Kidney (tissue), 14 donors: ENCODE measurements around the gene KIF5C. TPM values are rescaled to one million over a fixed set of nuclear protein-coding genes. Genes with fewer than 3 reads are reported as not detected.

Source experiments
- DNase-seq, 5 donors: peaks; one replicate each; pipeline ENCODE4 v3.0.0-alpha.2; 2013 to 2020
- FAIRE-seq: peaks from 2 replicates; lab custom pipeline; 2012; peaks lifted over from hg19 to GRCh38; lab: Jason Lieb, UNC
- H3K27ac ChIP-seq, 2 donors: one replicate each; pipeline ENCODE4 v1.7.0; 2013; ENCODE audit warnings: low read depth in 2 of 2, low read length in 2 of 2, inconsistent platforms in 1 of 2
- H3K27me3 ChIP-seq: one replicate; pipeline ENCODE4 v1.7.1; 2013; ENCODE audit warnings: low read length, inconsistent platforms; ENCODE audit not compliant: control insufficient read depth, insufficient read depth
- H3K36me3 ChIP-seq, 3 donors: one replicate each; pipeline versions ENCODE4 v1.7.0 to v1.7.1; 2013; ENCODE audit warnings: low read length in 3 of 3, control low read depth in 1 of 3, inconsistent platforms in 1 of 3; ENCODE audit not compliant: insufficient read depth in 3 of 3, control insufficient read depth in 2 of 3
- H3K4me1 ChIP-seq, 3 donors: one replicate each; pipeline versions ENCODE4 v1.7.0 to v1.7.1; 2013; ENCODE audit warnings: low read length in 3 of 3, inconsistent platforms in 1 of 3, low read depth in 1 of 3; ENCODE audit not compliant: control insufficient read depth in 2 of 3, insufficient read depth in 2 of 3
- H3K4me3 ChIP-seq, 3 donors: one replicate each; pipeline versions ENCODE4 v1.7.0 to v1.8.1; 2013; ENCODE audit warnings: low read length in 3 of 3, control low read depth in 1 of 3, inconsistent platforms in 1 of 3
- H3K9ac ChIP-seq, 3 donors: one replicate each; pipeline versions ENCODE4 v1.7.0 to v1.7.1; 2013; ENCODE audit warnings: low read length in 3 of 3, control low read depth in 1 of 3, inconsistent platforms in 1 of 3
- H3K9me3 ChIP-seq, 3 donors: one replicate each; pipeline versions ENCODE4 v1.7.0 to v1.7.1; 2013; ENCODE audit warnings: low read length in 3 of 3, control low read depth in 1 of 3, inconsistent platforms in 1 of 3; ENCODE audit not compliant: control insufficient read depth in 2 of 3, insufficient read depth in 1 of 3
- intact Hi-C: fragments of 100-400 bp; cut with DNase I; formaldehyde crosslinking; loops from one replicate; pipeline ENCODE4 v1.11.1; 2022
- polyA plus RNA-seq: library from polyadenylated mRNA; stranded (reverse); fragments of 350-450 nt; fragmentation: Illumina TruSeq; extraction: RNeasy Lipid Tissue Mini Kit (QIAGEN cat#74804); gene quantifications from one replicate; pipeline ENCODE4 v1.2.3, GENCODE V29; 2014; ENCODE audit warnings: low read depth, low replicate concordance; ENCODE audit not compliant: insufficient read depth
- total RNA-seq: library from RNA; stranded (reverse); fragmentation: NEBNext Ultra II Directional; extraction: Animal tissue kit (Norgen Biotek cat#: 25700); gene quantifications from one replicate; pipeline ENCODE4 v1.2.1, GENCODE V29; 2021
- TF ChIP-seq, protein P1 (sequence below): IDR thresholded peaks from 3 replicates; pipeline ENCODE4 v1.5.1; 2012; ENCODE audit warnings: mild to moderate bottlenecking, moderate library complexity, borderline replicate concordance; ENCODE audit not compliant: insufficient read depth; ENCODE audit errors: extremely low read depth
- donor health status: control.
- donor health status: control.
- donor health status: control.
- donor health status: control.
- donor health status: control.
- donor health status: DM: yes; HTN: yes; CAD: no.
- donor health status: Normal renal cell carcinoma (clear cell type).

KIF5C gene
- total and polyA plus RNA-seq, 2 donors from 2014 or later, result 1.0 to 3.6 TPM

DNA sequence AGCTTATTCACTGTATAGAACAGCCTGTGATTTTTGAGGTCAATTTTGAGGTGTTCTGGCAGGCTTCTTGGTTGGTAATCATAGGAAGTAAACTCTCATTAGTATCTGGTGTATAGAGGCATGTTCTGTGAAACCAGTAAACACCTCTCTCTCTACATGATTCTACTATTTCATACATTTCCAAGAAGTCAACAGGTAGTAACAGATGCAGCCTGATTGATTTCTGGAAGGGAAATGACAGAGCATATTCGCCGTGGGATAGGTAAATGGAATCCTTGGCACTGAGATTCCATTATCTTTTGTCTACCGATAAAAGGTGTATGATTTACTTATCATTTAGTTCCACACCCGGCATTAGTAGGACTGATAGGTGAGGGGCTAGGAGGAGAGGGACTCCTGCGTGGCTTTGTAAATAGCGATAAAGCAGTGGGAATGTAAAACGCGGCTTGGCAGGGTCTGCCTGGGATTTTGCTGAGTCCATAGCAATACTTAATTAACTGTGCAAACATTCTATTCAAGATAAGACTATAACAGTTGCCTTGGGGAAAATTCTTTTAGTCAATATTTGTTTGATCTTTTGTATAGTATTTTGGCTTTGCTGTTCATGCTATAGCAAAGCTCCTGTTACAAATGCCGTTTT lies 195.8 kb downstream of the KIF5C start:
- H3K4me3 ChIP-seq, result no peak overlapping the region
- peaks cover 0 to 5% (median 0%) of the 10 kb centered on the region in 3 donors for H3K4me1 ChIP-seq
- no peak overlapping the region for H3K9ac ChIP-seq
- TF ChIP-seq, protein P1, sequence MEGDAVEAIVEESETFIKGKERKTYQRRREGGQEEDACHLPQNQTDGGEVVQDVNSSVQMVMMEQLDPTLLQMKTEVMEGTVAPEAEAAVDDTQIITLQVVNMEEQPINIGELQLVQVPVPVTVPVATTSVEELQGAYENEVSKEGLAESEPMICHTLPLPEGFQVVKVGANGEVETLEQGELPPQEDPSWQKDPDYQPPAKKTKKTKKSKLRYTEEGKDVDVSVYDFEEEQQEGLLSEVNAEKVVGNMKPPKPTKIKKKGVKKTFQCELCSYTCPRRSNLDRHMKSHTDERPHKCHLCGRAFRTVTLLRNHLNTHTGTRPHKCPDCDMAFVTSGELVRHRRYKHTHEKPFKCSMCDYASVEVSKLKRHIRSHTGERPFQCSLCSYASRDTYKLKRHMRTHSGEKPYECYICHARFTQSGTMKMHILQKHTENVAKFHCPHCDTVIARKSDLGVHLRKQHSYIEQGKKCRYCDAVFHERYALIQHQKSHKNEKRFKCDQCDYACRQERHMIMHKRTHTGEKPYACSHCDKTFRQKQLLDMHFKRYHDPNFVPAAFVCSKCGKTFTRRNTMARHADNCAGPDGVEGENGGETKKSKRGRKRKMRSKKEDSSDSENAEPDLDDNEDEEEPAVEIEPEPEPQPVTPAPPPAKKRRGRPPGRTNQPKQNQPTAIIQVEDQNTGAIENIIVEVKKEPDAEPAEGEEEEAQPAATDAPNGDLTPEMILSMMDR, result no peak
- intact Hi-C loops, result no loop called here
- no peak overlapping the region for H3K27ac ChIP-seq
- DNase-seq (no peak), FAIRE-seq (no peak)
- no peaks in the 10 kb centered on the region for H3K9me3 ChIP-seq
- H3K27me3 ChIP-seq, result no peaks in the 10 kb centered on the region
- no peaks in the 10 kb centered on the region for H3K36me3 ChIP-seq

DNA sequence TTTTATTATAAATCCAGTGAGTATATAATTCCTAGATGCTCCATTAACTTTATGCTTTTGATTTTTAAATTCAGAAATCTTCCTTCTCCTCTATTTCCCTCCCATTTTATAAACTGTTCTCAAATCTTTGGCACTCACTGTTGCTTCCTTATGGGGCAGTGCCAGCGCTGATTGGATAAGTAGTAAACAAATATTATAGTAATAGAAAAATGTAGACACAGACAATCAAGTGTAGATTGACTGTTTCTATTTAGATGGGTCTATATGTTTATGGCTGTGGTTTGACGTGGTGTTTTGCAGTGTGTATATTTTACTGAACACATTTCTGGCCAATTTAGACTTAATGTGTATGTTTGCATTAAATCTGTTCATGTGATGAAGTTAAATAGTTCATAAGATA lies 200.1 kb downstream of the KIF5C start:
- Histone ChIP-seq H3K9ac (no peak overlapping the region), H3K4me1 (peaks cover 4 to 9% (median 5%) of the 10 kb centered on the region in 3 donors), H3K4me3 (no peak overlapping the region), H3K36me3 (no peaks in the 10 kb centered on the region), H3K9me3 (no peaks in the 10 kb centered on the region), H3K27ac (no peak overlapping the region), H3K27me3 (no peaks in the 10 kb centered on the region)
- no peak for FAIRE-seq
- TF ChIP-seq, protein P1, result no peak
- intact Hi-C loops, result no loop called here
- DNase-seq, result no peak

DNA sequence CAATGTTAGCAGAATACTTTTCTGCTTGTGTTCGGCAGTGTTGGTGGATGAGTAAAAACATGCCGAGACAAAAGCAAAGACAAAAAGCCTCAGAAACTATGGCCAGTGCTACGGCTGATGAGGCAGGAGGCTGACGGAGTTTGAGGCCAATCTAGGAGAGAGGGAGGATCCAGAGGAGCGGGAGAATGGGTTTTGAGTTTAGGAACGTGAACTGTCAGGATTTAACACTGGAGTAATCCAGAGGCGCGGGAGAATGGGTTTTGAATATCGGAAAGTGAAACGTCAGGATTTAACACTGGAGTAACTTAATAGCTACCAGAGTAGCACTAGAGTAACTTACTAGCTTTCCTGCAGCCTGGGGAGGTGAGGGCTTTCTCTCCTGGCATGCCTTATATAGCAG lies 200.8 kb downstream of the KIF5C start:
- FAIRE-seq (no peak), DNase-seq (peak in 3 of 5 donors; percentile 56 to 82 (median 76))
- peak overlapping the region in 2 of 3 donors; percentile 14 to 17 for H3K4me3 ChIP-seq
- H3K4me1 ChIP-seq, result peaks cover 4 to 9% (median 5%) of the 10 kb centered on the region in 3 donors
- TF ChIP-seq, protein P1, result no peak
- H3K9ac ChIP-seq, result no peak overlapping the region
- intact Hi-C loops, result no loop called here
- no peaks in the 10 kb centered on the region for H3K27me3 ChIP-seq
- H3K27ac ChIP-seq, result no peak overlapping the region
- no peaks in the 10 kb centered on the region for H3K36me3 ChIP-seq
- no peaks in the 10 kb centered on the region for H3K9me3 ChIP-seq

Other genes with a start within 250 kb of the KIF5C start
- 43.9 TPM for gene EPC2, start 230.5 kb upstream of the KIF5C start, total RNA-seq
- gene EPC2, start 230.5 kb upstream of the KIF5C start, polyA plus RNA-seq, result 7.2 TPM
- gene LYPD6B, start 163.5 kb downstream of the KIF5C start, total RNA-seq, result 9.4 TPM
- gene LYPD6B, start 163.5 kb downstream of the KIF5C start, polyA plus RNA-seq, result 17.6 TPM